HFFc6 (cell line): ENCODE measurements around the gene NR3C2. TPM values are rescaled to one million over a fixed set of nuclear protein-coding genes. Genes with fewer than 3 reads are reported as not detected.

Source experiments
- DNase-seq: peaks from one replicate; pipeline ENCODE4 v3.0.0-alpha.2; 2018
- H3K27ac Mint-ChIP-seq: 2 replicates; pipeline ENCODE4 v1.8.0; 2020; ENCODE audit warnings: mild to moderate bottlenecking, mixed read lengths
- H3K27me3 Mint-ChIP-seq: 2 replicates; pipeline ENCODE4 v1.8.0; 2021; ENCODE audit warnings: mild to moderate bottlenecking, moderate library complexity, mixed read lengths; ENCODE audit not compliant: insufficient read depth
- H3K36me3 Mint-ChIP-seq: 2 replicates; pipeline ENCODE4 v1.8.0; 2021; ENCODE audit warnings: low read depth, mixed read lengths
- H3K4me1 Mint-ChIP-seq: 2 replicates; pipeline ENCODE4 v1.8.0; 2020; ENCODE audit warnings: low read depth, mixed read lengths
- H3K4me3 Mint-ChIP-seq: 2 replicates; pipeline ENCODE4 v1.8.0; 2020; ENCODE audit warnings: mild to moderate bottlenecking, moderate library complexity, mixed read lengths
- H3K9me3 Mint-ChIP-seq: 2 replicates; pipeline ENCODE4 v1.8.0; 2020; ENCODE audit warnings: mild to moderate bottlenecking, mixed read lengths
- total RNA-seq, 6 experiments: library from RNA; stranded (reverse); fragmentation: NEBNext Ultra II Directional; extraction: Animal tissue kit (Norgen Biotek cat#: 25700); gene quantifications; 2 replicates in 1 of 6; 3 replicates in 5 of 6; pipeline ENCODE4 v1.2.3, GENCODE V29; 2021
- TF ChIP-seq, protein P1 (sequence below): fragments of 200-600 bp; sonication (generic); IDR thresholded peaks from 2 replicates; pipeline ENCODE4 v1.5.0; 2021; ENCODE audit warnings: antibody characterized with exemption, mild to moderate bottlenecking

The NR3C2 gene
- total RNA-seq, 6 experiments from 2014 or later, result 0.07 to 0.26 (median 0.11) TPM

DNA sequence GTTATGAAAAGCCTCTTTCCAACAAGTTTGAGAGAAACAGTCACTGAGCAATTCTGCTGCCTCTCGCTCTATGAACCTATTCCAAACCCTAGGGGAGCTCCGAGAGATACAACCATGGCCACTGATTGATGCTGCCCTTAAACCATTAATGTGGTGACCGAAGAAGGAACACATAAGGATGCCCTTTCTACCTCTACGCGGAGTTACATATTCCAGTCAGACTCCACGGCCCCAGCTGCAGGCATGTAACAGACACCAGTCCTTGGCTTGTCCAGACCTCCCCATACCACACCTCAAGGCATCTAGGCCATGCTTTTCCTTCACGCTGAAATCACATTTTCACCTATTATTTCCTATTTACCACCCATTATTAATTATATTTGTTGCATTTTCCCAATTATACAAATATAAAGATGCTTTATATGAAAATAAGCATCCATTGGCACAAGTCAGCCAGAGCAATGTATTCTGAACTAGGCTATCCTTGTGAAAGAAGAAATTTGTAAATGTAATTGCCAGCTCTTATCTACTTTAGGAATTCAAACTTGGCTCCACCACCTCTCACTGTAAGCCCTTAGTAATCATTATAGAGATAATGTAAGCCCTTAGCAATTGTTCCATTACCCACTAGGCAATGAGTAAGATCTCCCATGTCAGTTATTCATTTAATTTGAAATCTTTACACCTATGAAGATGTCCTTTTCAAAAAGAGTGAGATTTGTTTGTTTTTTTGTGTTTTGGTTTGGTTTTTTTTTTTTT lies 338.4 kb downstream of the NR3C2 start:
- Mint-ChIP-seq H3K9me3 (peaks cover 5% of the 10 kb centered on the region; the same call in 1 of the 2 replicates), H3K27ac (no peak overlapping the region)
- no peak for DNase-seq

DNA sequence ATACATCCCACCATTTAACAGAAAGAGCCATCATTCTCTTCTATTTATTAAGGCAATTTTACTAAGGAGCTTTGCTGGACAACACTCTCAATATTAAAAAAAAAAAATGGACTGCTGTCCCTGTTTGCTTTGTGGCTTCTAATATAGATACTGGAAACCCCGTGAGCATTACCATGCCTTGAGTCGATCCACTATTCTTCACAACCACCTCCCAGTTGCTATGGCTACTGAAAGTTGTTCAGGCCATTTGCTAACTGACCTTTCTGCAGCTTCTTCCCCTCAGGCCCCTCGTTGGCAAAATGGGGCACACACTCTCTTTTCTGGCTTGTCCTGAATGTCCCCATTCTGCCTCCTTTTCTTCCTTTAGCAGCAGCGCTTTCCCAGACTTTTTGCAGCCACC lies 340.4 kb downstream of the NR3C2 start:
- H3K4me1 Mint-ChIP-seq, result no peaks in the 10 kb centered on the region
- peaks cover 3% of the 10 kb centered on the region; the same call in 1 of the 2 replicates for H3K27me3 Mint-ChIP-seq
- TF ChIP-seq, protein P1, sequence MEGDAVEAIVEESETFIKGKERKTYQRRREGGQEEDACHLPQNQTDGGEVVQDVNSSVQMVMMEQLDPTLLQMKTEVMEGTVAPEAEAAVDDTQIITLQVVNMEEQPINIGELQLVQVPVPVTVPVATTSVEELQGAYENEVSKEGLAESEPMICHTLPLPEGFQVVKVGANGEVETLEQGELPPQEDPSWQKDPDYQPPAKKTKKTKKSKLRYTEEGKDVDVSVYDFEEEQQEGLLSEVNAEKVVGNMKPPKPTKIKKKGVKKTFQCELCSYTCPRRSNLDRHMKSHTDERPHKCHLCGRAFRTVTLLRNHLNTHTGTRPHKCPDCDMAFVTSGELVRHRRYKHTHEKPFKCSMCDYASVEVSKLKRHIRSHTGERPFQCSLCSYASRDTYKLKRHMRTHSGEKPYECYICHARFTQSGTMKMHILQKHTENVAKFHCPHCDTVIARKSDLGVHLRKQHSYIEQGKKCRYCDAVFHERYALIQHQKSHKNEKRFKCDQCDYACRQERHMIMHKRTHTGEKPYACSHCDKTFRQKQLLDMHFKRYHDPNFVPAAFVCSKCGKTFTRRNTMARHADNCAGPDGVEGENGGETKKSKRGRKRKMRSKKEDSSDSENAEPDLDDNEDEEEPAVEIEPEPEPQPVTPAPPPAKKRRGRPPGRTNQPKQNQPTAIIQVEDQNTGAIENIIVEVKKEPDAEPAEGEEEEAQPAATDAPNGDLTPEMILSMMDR, result no peak
- H3K4me3 Mint-ChIP-seq, result no peak overlapping the region
- no peak for DNase-seq
- no peak overlapping the region for H3K27ac Mint-ChIP-seq
- no peaks in the 10 kb centered on the region for H3K36me3 Mint-ChIP-seq
- H3K9me3 Mint-ChIP-seq, result peaks cover 5% of the 10 kb centered on the region; the same call in 1 of the 2 replicates

More for the DNA sequence above, 338.4 kb downstream of the NR3C2 start:
- H3K4me1 Mint-ChIP-seq, result no peaks in the 10 kb centered on the region
- peaks cover 3% of the 10 kb centered on the region; the same call in 1 of the 2 replicates for H3K27me3 Mint-ChIP-seq
- no peaks in the 10 kb centered on the region for H3K36me3 Mint-ChIP-seq
- TF ChIP-seq, protein P1, result no peak
- H3K4me3 Mint-ChIP-seq, result no peak overlapping the region

DNA sequence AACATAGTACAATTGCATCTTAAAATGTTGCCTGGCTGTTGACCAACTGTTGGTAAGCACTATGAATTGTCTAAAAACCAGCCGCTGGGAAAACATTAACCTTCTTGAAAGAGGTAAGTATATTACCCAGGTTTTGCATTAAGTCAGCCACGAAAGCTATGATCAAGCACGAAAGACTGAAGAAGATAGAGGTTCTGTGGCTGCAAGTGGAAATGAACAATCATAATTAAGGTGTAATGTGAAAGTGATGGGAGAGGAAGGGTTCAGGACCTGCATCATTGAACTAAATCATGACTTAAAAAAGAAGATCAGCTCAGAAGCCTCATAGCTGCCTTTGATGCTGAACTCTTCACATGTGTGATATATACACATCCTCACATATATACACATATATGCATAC lies 341.0 kb downstream of the NR3C2 start:
- H3K27me3 Mint-ChIP-seq, result peaks cover 3% of the 10 kb centered on the region; the same call in 1 of the 2 replicates
- H3K27ac Mint-ChIP-seq, result no peak overlapping the region
- H3K36me3 Mint-ChIP-seq, result no peaks in the 10 kb centered on the region
- TF ChIP-seq, protein P1, result no peak
- H3K9me3 Mint-ChIP-seq, result peaks cover 4% of the 10 kb centered on the region; the same call in 1 of the 2 replicates
- H3K4me1 Mint-ChIP-seq, result no peaks in the 10 kb centered on the region
- no peak for DNase-seq
- no peak overlapping the region for H3K4me3 Mint-ChIP-seq

DNA sequence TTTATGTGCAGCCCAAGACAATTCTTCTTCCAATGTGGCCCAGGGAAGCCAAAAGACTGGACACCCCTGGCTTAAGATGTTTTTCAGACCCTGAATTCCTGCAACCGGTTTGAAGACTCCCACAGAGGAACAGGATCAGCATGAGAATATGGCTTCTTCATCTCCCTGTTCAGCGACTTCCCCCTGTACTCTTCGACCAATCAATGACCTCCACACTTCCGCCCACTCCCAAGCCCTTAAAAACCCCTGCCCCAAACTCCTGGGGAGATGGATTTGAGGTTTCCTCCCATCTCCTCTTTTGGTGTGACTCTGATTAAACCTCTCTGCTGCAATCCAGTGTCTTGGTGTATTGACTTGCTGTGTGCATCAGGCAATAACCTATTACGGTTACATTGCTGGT lies 344.4 kb downstream of the NR3C2 start:
- TF ChIP-seq, protein P1, result no peak
- no peaks in the 10 kb centered on the region for H3K9me3 Mint-ChIP-seq
- DNase-seq, result no peak
- no peak overlapping the region for H3K27ac Mint-ChIP-seq
- no peaks in the 10 kb centered on the region for H3K36me3 Mint-ChIP-seq
- H3K4me1 Mint-ChIP-seq, result no peaks in the 10 kb centered on the region
- H3K4me3 Mint-ChIP-seq, result no peak overlapping the region
- H3K27me3 Mint-ChIP-seq, result no peaks in the 10 kb centered on the region; the same call in 1 of the 2 replicates

DNA sequence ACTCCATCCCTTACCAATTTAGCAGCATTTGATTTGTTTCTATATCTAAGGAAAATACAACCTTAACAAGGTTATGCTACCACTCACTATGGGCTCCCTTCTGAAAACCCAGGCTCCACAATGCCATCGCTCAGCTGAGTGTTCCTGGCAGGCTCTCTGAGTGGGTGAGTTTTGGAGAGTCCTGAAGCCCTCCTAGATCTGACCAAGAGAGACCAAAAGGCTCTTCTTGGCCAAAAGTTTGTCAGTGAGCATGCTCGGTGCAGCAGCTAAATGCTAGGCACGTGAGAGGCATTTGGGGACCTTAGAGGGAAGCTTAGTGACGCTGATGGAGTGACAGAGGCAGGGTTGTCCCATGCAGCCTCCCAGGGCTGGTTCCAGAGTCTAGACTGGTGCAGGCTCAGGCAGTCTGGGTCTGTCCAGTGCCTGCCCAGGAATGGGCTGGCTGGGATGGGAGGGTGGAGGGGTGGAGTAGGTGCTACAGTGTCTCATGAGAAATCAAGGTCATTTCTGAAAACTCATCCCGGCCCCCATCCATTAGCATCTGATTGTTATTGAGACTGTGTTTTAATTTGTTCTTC lies 346.8 kb downstream of the NR3C2 start:
- Mint-ChIP-seq H3K36me3 (no peaks in the 10 kb centered on the region), H3K27ac (no peak overlapping the region)

More for the DNA sequence above, 346.8 kb downstream of the NR3C2 start:
- TF ChIP-seq, protein P1, result no peak
- DNase-seq, result no peak
- Mint-ChIP-seq H3K4me1 (no peaks in the 10 kb centered on the region), H3K4me3 (no peak overlapping the region), H3K9me3 (no peaks in the 10 kb centered on the region), H3K27me3 (no peaks in the 10 kb centered on the region; the same call in 1 of the 2 replicates)
